GM23248 (cell line): ENCODE data around the gene ZSCAN20. TPM values are rescaled to one million over a fixed set of nuclear protein-coding genes. Genes with fewer than 3 reads are reported as not detected.

Experiments
- DNase-seq: peaks from one replicate; pipeline ENCODE4 v3.0.0-alpha.2; 2015
- H2AFZ ChIP-seq: fragments of 200-600 bp; sonication (generic); 2 replicates; pipeline ENCODE4 v1.6.1; 2016; ENCODE audit warnings: antibody characterized with exemption
- H3F3A ChIP-seq: fragments of 200-600 bp; sonication (generic); 2 replicates; pipeline ENCODE4 v1.6.1; 2016; ENCODE audit warnings: mild to moderate bottlenecking, antibody characterized with exemption, mixed run types; ENCODE audit not compliant: insufficient read depth
- H3K27ac ChIP-seq: fragments of 200-600 bp; sonication (generic); 2 replicates; pipeline ENCODE4 v1.5.1; 2016; ENCODE audit warnings: mild to moderate bottlenecking
- H3K27me3 ChIP-seq: fragments of 200-600 bp; sonication (generic); replicated peaks from 2 replicates; pipeline ENCODE4 v1.6.1; 2016; ENCODE audit warnings: mild to moderate bottlenecking; ENCODE audit not compliant: insufficient read depth
- H3K36me3 ChIP-seq: fragments of 200-600 bp; sonication (generic); 2 replicates; pipeline ENCODE4 v1.6.1; 2016; ENCODE audit warnings: low read depth, mild to moderate bottlenecking
- H3K4me1 ChIP-seq: fragments of 200-600 bp; sonication (generic); 2 replicates; pipeline ENCODE4 v1.6.1; 2016; ENCODE audit warnings: mild to moderate bottlenecking; ENCODE audit not compliant: insufficient read depth
- H3K4me2 ChIP-seq: fragments of 200-600 bp; sonication (generic); one replicate; pipeline ENCODE4 v1.6.1; 2016; ENCODE audit warnings: mild to moderate bottlenecking; ENCODE audit not compliant: unreplicated experiment
- H3K4me3 ChIP-seq: fragments of 200-600 bp; sonication (generic); 2 replicates; pipeline ENCODE4 v1.5.1; 2016; ENCODE audit warnings: mild to moderate bottlenecking
- H3K79me2 ChIP-seq: fragments of 200-600 bp; sonication (generic); 2 replicates; pipeline ENCODE4 v1.6.1; 2016; ENCODE audit warnings: mild to moderate bottlenecking; ENCODE audit not compliant: insufficient read depth
- H3K9ac ChIP-seq: fragments of 200-600 bp; sonication (generic); 2 replicates; pipeline ENCODE4 v1.6.1; 2016; ENCODE audit warnings: mild to moderate bottlenecking
- H3K9me2 ChIP-seq: fragments of 200-600 bp; sonication (generic); 2 replicates; pipeline ENCODE4 v1.6.1; 2016; ENCODE audit warnings: mixed run types, mild to moderate bottlenecking, moderate library complexity; ENCODE audit not compliant: insufficient read depth
- H3K9me3 ChIP-seq: fragments of 200-600 bp; sonication (generic); one replicate; pipeline ENCODE4 v1.6.1; 2017; ENCODE audit warnings: low read depth
- H4K20me1 ChIP-seq: fragments of 200-600 bp; sonication (generic); 2 replicates; pipeline ENCODE4 v1.6.0; 2016; ENCODE audit not compliant: insufficient read depth
- EZH2 ChIP-seq: fragments of 200-600 bp; sonication (generic); IDR thresholded peaks from 2 replicates; pipeline ENCODE4 v1.6.1; 2018; ENCODE audit warnings: antibody characterized with exemption, mild to moderate bottlenecking; ENCODE audit not compliant: insufficient read depth, poor library complexity, severe bottlenecking
- EZH2phosphoT487 ChIP-seq: fragments of 200-600 bp; sonication (generic); IDR thresholded peaks from 2 replicates; pipeline ENCODE4 v1.6.1; 2018; ENCODE audit warnings: antibody characterized with exemption, moderate library complexity, mild to moderate bottlenecking, low read depth; ENCODE audit not compliant: insufficient read depth
- WGBS, 2 experiments: methylation state at CpG; one replicate each; pipeline ENCODE4 v1.1.6; 2015 to 2017; ENCODE audit warnings: low lambda C conversion rate in 2 of 2, low coverage in 1 of 2; ENCODE audit errors: missing lambda C conversion rate in 2 of 2; 5-methylcytosine and 5-hydroxymethylcytosine counted together
- in situ Hi-C: fragments of 300-500 bp; cut with MboI; formaldehyde crosslinking; loops from 2 replicates; pipeline ENCODE4 v1.15.0; 2020
- polyA plus RNA-seq: library from polyadenylated mRNA; unstranded; fragments of >200 nt; fragmentation: Nextera tagmentation; extraction: Ambion mirVana; gene quantifications from 2 replicates; pipeline ENCODE4 v1.2.1, GENCODE V29; 2016
- total RNA-seq: library from RNA; depleted of rRNA; stranded (reverse); fragments of >200 nt; shearing (Covaris generic); gene quantifications from 2 replicates; pipeline ENCODE4 v1.2.3, GENCODE V29; 2014

Gene ZSCAN20
- total and polyA plus RNA-seq, 2 experiments from 2014 or later, result 1.7 to 9.5 TPM

DNA sequence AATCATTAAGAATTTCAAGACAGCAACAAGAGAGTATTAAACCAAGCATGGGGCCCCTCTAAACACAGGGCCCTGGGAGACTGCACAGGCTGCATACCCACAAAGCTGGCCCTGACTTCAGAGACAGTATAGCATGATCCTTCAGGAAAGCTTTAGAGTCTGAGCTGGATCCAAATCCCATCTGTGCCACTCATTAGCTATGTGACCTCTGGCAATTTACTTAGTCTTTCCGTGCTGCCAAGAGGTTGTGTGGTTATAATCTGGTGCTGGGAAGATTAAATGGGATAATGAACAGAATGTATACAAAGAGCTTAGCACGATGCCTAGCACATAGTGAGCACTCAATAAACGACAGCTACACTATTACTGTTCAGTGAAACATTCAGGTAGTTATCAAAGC lies 45.5 kb upstream of the ZSCAN20 start:
- H3K27ac ChIP-seq, result no peak overlapping the region
- no peak for DNase-seq
- H3K9ac ChIP-seq, result no peak overlapping the region
- TF ChIP-seq EZH2, result no peak
- in situ Hi-C loops, result no loop called here
- H3K9me2 ChIP-seq, result no peaks in the 10 kb centered on the region
- no peaks in the 10 kb centered on the region for H3K27me3 ChIP-seq
- H3K79me2 ChIP-seq, result peaks cover 77% of the 10 kb centered on the region
- peaks cover 12% of the 10 kb centered on the region for H3F3A ChIP-seq
- H2AFZ ChIP-seq, result no peak overlapping the region
- H3K4me3 ChIP-seq, result no peak overlapping the region
- H4K20me1 ChIP-seq, result no peaks in the 10 kb centered on the region
- H3K9me3 ChIP-seq, result no peaks in the 10 kb centered on the region
- no peaks in the 10 kb centered on the region for H3K36me3 ChIP-seq
- H3K4me1 ChIP-seq, result peaks cover 25% of the 10 kb centered on the region
- H3K4me2 ChIP-seq, result no peak overlapping the region
- 89 to 94% methylated on average over 3 of the region's 3 CpGs for WGBS, 2 experiments

DNA sequence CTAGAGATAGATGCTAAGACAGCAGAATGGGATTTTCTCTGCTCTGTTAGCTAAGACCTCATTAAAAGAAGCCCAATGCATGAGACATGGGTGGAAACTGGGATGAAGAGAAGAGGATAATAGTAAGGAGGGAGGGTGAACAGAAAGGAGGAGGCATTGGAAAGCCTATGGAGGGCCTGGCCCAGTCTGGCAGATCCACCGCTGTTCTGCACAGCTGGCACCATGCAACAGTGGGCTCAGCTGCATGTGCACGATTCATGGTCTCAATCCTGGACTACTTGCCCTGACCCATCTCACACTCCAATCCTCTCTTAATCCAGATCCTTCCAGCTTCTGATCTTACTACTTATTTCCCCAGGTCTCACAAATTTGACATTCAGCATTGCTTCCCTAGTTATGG lies 43.8 kb upstream of the ZSCAN20 start:
- peaks cover 41% of the 10 kb centered on the region for H3K4me1 ChIP-seq
- peaks cover 27% of the 10 kb centered on the region for H3F3A ChIP-seq
- H3K36me3 ChIP-seq, result no peaks in the 10 kb centered on the region
- WGBS, 2 experiments, result 94 to 100% methylated on average over 2 of the region's 2 CpGs
- no peak overlapping the region for H2AFZ ChIP-seq
- in situ Hi-C loops, result no loop called here
- H3K9me3 ChIP-seq, result no peaks in the 10 kb centered on the region
- H3K27me3 ChIP-seq, result no peaks in the 10 kb centered on the region
- H3K9ac ChIP-seq, result no peak overlapping the region
- H4K20me1 ChIP-seq, result no peaks in the 10 kb centered on the region
- no peaks in the 10 kb centered on the region for H3K9me2 ChIP-seq
- no peak overlapping the region for H3K27ac ChIP-seq
- TF ChIP-seq EZH2phosphoT487, result no peak
- no peak for TF ChIP-seq EZH2
- H3K4me2 ChIP-seq, result no peak overlapping the region
- no peak for DNase-seq
- no peak overlapping the region for H3K4me3 ChIP-seq
- H3K79me2 ChIP-seq, result peaks cover 59% of the 10 kb centered on the region

GRCh38 chr1:33429332-33429731 lies 43.1 kb upstream of the ZSCAN20 start:
- no peaks in the 10 kb centered on the region for H3K9me3 ChIP-seq
- no peak overlapping the region for H3K27ac ChIP-seq
- no peak for DNase-seq
- in situ Hi-C loops, result no loop called here
- H4K20me1 ChIP-seq, result no peaks in the 10 kb centered on the region
- peaks cover 28% of the 10 kb centered on the region for H3F3A ChIP-seq
- H3K9ac ChIP-seq, result no peak overlapping the region
- no peak overlapping the region for H2AFZ ChIP-seq
- peaks cover 42% of the 10 kb centered on the region for H3K4me1 ChIP-seq
- no peak for TF ChIP-seq EZH2phosphoT487
- TF ChIP-seq EZH2, result no peak
- peak overlapping the region; percentile 84; the same call in 1 of the 2 replicates for H3K4me3 ChIP-seq
- no peaks in the 10 kb centered on the region for H3K36me3 ChIP-seq
- H3K27me3 ChIP-seq, result no peaks in the 10 kb centered on the region
- H3K9me2 ChIP-seq, result no peaks in the 10 kb centered on the region
- H3K4me2 ChIP-seq, result peak overlapping the region; percentile 77
- H3K79me2 ChIP-seq, result peaks cover 53% of the 10 kb centered on the region
- WGBS, 2 experiments, result 94 to 97% methylated on average over 2 of the region's 2 CpGs

- H3F3A ChIP-seq, result peaks cover 34% of the 10 kb centered on the region
- 17 to 20% methylated on average over 46 to 51 of the region's 54 CpGs for WGBS, 2 experiments
- H3K9me2 ChIP-seq, result no peaks in the 10 kb centered on the region
- no peaks in the 10 kb centered on the region for H4K20me1 ChIP-seq
- no peaks in the 10 kb centered on the region for H3K27me3 ChIP-seq
- no peak overlapping the region for H3K27ac ChIP-seq
- H3K4me2 ChIP-seq, result peak overlapping the region; percentile 77
- H2AFZ ChIP-seq, result peak overlapping the region; percentile 76
- in situ Hi-C loops, result no loop called here
- peaks cover 51% of the 10 kb centered on the region for H3K79me2 ChIP-seq
- no peak for TF ChIP-seq EZH2
- no peak for TF ChIP-seq EZH2phosphoT487
- DNase-seq, result peak; percentile 62
- no peaks in the 10 kb centered on the region for H3K36me3 ChIP-seq
- H3K9ac ChIP-seq, result peak overlapping the region; percentile 81
- peak overlapping the region; percentile 84 for H3K4me3 ChIP-seq
- no peaks in the 10 kb centered on the region for H3K9me3 ChIP-seq
- peaks cover 42% of the 10 kb centered on the region for H3K4me1 ChIP-seq
Observed at GRCh38 chr1:33429856-33430691, 42.4 kb upstream of the ZSCAN20 start.
